Coronary artery (tissue), 2 donors: ENCODE results near the gene LDLRAD4.

Experiments
- DNase-seq: peaks from one replicate; pipeline ENCODE4 v3.0.0-alpha.2; 2017; ENCODE audit warnings: low spot score
- H3K27ac ChIP-seq, 2 donors: fragments of 200-600 bp; sonication (generic); one replicate each; pipeline ENCODE4 v1.5.1; 2016 to 2019
- H3K4me3 ChIP-seq: fragments of 200-600 bp; sonication (generic); 2 replicates; pipeline ENCODE4 v1.5.1; 2016; ENCODE audit warnings: mild to moderate bottlenecking, moderate library complexity
- TF ChIP-seq, protein P1 (sequence below): fragments of 200-600 bp; sonication (generic); IDR thresholded peaks from one replicate; pipeline ENCODE4 v1.5.1; 2019; ENCODE audit warnings: antibody characterized with exemption

The LDLRAD4 gene

DNA sequence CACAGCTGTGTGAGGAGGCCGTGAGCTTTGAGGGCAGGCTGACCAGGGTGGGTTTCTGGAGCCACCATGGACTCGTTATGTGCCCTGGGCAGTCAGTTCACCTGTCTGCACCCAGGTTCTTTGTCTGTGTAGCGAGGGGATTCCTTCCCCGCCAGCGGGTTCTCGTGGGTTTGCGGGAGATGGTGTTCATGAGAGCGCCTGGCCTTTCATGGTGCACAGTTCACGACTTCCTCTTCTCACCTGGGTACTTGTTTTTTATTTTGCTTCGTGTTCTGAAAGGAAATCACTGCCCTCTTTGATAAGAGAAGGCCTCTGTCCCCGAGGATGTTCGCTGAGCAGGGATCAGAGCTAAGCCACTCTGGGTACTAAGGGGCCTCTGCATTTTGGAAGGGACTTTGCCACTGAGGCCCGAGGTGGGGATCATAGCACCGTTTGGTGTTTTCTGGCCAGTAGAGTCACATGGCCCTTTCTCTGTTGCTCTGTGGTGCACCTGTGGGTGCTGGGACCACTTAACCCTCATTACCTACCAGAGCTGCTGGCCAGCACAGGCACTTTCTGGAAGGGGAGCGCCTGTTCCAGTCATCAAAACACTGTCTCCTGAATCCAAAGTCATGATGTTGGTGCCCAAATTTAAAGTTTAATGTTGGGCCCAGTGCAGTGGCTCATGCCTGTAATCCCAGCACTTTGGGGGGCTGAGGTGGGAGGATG is 78.5 kb downstream of the LDLRAD4 start:
- DNase-seq = no peak
- TF ChIP-seq, protein P1, sequence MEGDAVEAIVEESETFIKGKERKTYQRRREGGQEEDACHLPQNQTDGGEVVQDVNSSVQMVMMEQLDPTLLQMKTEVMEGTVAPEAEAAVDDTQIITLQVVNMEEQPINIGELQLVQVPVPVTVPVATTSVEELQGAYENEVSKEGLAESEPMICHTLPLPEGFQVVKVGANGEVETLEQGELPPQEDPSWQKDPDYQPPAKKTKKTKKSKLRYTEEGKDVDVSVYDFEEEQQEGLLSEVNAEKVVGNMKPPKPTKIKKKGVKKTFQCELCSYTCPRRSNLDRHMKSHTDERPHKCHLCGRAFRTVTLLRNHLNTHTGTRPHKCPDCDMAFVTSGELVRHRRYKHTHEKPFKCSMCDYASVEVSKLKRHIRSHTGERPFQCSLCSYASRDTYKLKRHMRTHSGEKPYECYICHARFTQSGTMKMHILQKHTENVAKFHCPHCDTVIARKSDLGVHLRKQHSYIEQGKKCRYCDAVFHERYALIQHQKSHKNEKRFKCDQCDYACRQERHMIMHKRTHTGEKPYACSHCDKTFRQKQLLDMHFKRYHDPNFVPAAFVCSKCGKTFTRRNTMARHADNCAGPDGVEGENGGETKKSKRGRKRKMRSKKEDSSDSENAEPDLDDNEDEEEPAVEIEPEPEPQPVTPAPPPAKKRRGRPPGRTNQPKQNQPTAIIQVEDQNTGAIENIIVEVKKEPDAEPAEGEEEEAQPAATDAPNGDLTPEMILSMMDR = no peak
- Histone ChIP-seq H3K4me3 (no peak overlapping the region), H3K27ac (no peak overlapping the region)

DNA sequence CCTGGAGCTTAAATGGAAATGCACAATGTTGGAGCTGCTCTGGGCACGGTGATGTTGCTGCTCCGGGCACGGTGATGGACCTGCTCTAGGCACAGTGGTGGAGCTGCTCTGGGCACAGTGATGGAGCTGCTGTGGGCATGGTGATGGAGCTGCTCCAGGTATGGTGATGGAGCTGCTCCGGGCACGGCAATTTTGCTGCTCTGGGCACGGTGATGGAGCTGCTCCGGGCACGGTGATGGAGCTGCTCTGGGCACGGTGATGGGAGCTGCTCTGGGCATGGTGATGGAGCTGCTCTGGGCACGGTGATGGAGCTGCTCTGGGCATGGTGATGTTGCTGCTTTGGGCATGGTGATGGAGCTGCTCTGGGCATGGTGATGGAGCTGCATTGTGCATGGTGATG is 79.7 kb downstream of the LDLRAD4 start:
- TF ChIP-seq, protein P1 = no peak
- Histone ChIP-seq H3K4me3 (no peak overlapping the region), H3K27ac (no peak overlapping the region)
- DNase-seq = no peak

DNA sequence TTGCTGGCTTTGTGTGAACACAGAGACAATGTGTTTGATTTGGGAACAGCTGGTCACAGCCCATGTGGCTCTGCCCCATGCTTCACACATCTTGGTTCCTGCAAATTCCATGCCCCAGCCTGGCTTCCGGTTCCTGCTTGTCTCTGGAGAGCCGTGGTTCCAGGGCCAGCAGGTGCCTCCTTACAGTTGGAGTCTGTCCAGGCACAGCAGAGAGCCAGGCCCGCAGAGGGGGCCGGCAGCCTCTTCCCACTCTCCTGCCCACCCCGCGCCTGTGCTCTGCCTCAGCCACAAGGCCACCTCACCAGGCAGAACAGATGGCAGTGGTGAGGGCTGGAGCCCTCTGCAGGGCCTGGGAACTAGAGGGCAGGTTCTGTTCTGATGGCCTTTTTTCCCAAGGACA is 81.5 kb downstream of the LDLRAD4 start:
- Histone ChIP-seq H3K4me3 (no peak overlapping the region), H3K27ac (no peak overlapping the region)
- no peak for DNase-seq
- TF ChIP-seq, protein P1 = no peak

DNA sequence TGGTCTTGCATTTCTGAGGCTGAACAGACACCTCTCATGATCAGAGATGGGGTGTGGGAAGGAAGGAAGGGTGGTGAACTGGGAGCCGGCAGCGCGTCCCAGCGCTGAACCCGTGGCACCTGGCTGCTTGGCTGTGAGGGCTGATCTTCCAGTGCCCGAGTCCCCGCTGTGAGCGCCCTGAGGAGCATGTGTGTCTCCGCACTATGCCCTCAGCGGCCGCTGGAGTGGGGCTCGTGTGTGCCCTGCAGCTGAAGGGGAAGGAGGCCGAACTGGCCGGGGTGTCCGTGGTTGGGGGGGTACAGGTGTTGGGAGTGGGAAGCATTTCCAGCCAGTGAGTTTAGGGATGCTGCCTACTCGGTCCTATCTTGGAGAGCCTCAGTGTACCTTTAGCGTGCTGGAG is 82.2 kb downstream of the LDLRAD4 start:
- TF ChIP-seq, protein P1 = no peak

DNA sequence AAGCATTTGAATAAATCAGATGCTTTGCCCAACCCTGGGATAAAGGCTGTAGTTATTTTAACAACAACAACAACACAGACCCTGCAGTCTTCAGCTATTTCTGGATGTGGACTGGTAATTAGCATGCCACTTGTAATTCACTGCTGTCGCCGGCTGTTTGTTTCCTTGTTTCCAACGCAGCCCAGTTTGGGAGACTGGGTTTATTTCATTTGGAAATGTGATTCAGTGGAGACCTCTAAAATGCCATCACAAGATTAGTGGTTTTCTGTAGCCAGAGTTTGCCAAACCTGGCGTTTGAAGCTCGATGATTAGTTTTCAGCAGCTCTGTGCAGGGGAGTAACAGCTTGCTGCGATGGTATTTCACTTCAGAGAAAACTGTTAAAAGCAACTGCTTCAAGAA is 83.5 kb downstream of the LDLRAD4 start:
- TF ChIP-seq, protein P1 = no peak
- no peak overlapping the region for H3K4me3 ChIP-seq
- H3K27ac ChIP-seq = no peak overlapping the region
- DNase-seq = no peak

More for the DNA sequence above, 82.2 kb downstream of the LDLRAD4 start:
- no peak for DNase-seq
- Histone ChIP-seq H3K27ac (no peak overlapping the region), H3K4me3 (no peak overlapping the region)

DNA sequence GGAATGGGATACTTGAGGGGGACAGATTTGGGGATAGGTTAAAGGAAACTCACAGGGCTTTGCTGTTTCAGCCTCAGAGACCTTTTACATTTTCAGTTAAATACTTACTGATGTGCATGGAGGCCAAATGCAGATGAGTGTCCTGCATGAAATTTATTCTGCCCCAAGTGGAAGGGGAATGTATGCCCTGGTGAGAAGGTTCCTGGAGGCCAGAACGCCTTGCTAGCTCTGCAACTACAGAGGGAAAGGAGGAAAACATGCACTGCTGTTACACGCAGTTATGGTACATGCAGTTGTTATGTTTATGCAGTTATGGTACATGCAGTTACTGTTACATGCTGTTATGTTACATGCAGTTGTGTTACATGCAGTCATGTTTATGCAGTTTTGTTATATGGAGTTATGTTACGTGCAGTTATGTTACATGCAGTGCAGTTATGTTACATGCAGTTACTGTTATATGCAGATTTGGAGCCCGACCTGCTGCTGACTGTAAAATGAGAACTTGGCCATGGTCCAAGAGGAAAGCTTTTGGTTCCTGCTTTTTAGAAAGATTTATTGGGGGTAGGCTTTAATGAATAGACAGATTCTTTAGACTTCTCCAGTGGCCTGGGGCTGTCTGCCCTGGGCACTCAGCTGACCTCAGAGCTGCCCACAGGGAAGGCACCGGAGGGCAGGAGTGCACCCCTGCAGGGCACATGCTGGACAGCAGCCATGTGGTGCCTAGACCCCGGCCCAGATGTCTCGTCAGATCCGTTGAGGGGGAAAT is 84.1 kb downstream of the LDLRAD4 start:
- TF ChIP-seq, protein P1 = no peak
- H3K27ac ChIP-seq = no peak overlapping the region
- no peak overlapping the region for H3K4me3 ChIP-seq
- DNase-seq = no peak
